HepG2 (cell line): Measurements from ENCODE around the gene C1QL2. TPM values are rescaled to one million over a fixed set of nuclear protein-coding genes. Genes with fewer than 3 reads are reported as not detected.

Experiments
- ATAC-seq: fragments of 200-7000 bp; cut with Tn5 transposase; 3 replicates; pipeline ENCODE4 v1.9.1; 2020; ENCODE audit warnings: mild to moderate bottlenecking, moderate library complexity
- BruUV-seq: library from RNA; stranded (reverse); fragments of 400-500 nt; replicated peaks from 2 replicates; lab custom pipeline; 2021; lab: Mats Ljungman, UMichigan
- CTCF ChIA-PET: fragments of 300-600 bp; formaldehyde crosslinking; extraction: SDS; loops from one replicate; lab custom pipeline; 2021; ENCODE audit warnings: low total read pairs, inconsistent platforms, low intra/inter-chr PET ratio; lab: Yijun Ruan, JAX
- POLR2A ChIA-PET: fragments of 350-600 bp; sonication (Branson Sonifier 250); formaldehyde crosslinking; loops from one replicate; lab custom pipeline; 2020; ENCODE audit warnings: antibody characterized with exemption, inconsistent platforms; lab: Yijun Ruan, JAX
- DNase-seq: peaks from one replicate; pipeline ENCODE4 v3.0.0-alpha.2; 2015; ENCODE audit warnings: low spot score
- FAIRE-seq: peaks from 3 replicates; lab custom pipeline; 2011; peaks lifted over from hg19 to GRCh38; lab: Jason Lieb, UNC
- H2AFZ ChIP-seq: one replicate; pipeline ENCODE4 v1.6.1; 2011; ENCODE audit warnings: low read length, inconsistent platforms
- H3K27ac ChIP-seq: fragments of 300-600 bp; 3 replicates; pipeline ENCODE4 v1.8.0; 2011; ENCODE audit warnings: mixed run types, mild to moderate bottlenecking, mixed read lengths, low read length, inconsistent platforms; ENCODE audit not compliant: insufficient read depth; ENCODE audit errors: extremely low read length
- H3K27me3 ChIP-seq, 2 experiments: fragments of 200-600 bp in 1 of 2; 2 replicates in 1 of 2; 3 replicates in 1 of 2; pipeline versions ENCODE4 v1.6.0 to v1.8.0; 2011; ENCODE audit warnings: low read length in 2 of 2, mild to moderate bottlenecking in 2 of 2, moderate library complexity in 2 of 2, inconsistent platforms in 1 of 2; ENCODE audit not compliant: insufficient read depth in 2 of 2, control insufficient read depth in 1 of 2
- H3K36me3 ChIP-seq, 2 experiments: fragments of 200-600 bp in 1 of 2; replicated peaks in 1 of 2; 2 replicates in 1 of 2; 3 replicates in 1 of 2; pipeline versions ENCODE4 v1.5.1 to v1.8.0; 2011; ENCODE audit warnings: low read length in 2 of 2, inconsistent platforms in 1 of 2; ENCODE audit not compliant: insufficient read depth in 2 of 2, control insufficient read depth in 1 of 2
- H3K4me1 ChIP-seq: 2 replicates; pipeline ENCODE4 v1.5.1; 2012; ENCODE audit warnings: low read length, inconsistent platforms; ENCODE audit not compliant: insufficient read depth
- H3K4me2 ChIP-seq: 2 replicates; pipeline ENCODE4 v1.6.0; 2011; ENCODE audit warnings: low read depth, low read length, inconsistent platforms
- H3K4me3 ChIP-seq, 3 experiments: fragments of 200-600 bp in 1 of 3; sonication (generic), shearing (Covaris generic) in 1 of 3; replicated peaks in 1 of 3; 2 replicates each; pipeline ENCODE4 v1.5.1; 2011 to 2016; ENCODE audit warnings: low read length in 3 of 3, inconsistent platforms in 2 of 3, low read depth in 2 of 3, mild to moderate bottlenecking in 2 of 3, control low read depth in 1 of 3, mixed read lengths in 1 of 3; ENCODE audit not compliant: insufficient read depth in 1 of 3
- H3K79me2 ChIP-seq: one replicate; pipeline ENCODE4 v1.6.1; 2011; ENCODE audit warnings: low read length, inconsistent platforms; ENCODE audit not compliant: insufficient read depth
- H3K9ac ChIP-seq: 2 replicates; pipeline ENCODE4 v1.6.0; 2011; ENCODE audit warnings: mild to moderate bottlenecking, low read depth, low read length, inconsistent platforms; ENCODE audit not compliant: insufficient read depth
- H3K9me3 ChIP-seq: 2 replicates; pipeline ENCODE4 v1.5.1; 2012; ENCODE audit warnings: mild to moderate bottlenecking, low read length
- H4K20me1 ChIP-seq: 2 replicates; pipeline ENCODE4 v1.6.0; 2011; ENCODE audit warnings: inconsistent platforms, mild to moderate bottlenecking, low read length, moderate library complexity; ENCODE audit not compliant: insufficient read depth
- IRF9 ChIP-seq: sonication (generic); formaldehyde crosslinking; IDR thresholded peaks from 2 replicates; pipeline ENCODE4 v1.8.0; 2022; ENCODE audit warnings: missing genetic modification reagents, mild to moderate bottlenecking, borderline replicate concordance
- KLF6 ChIP-seq: IDR thresholded peaks from 2 replicates; pipeline ENCODE4 v1.8.0; 2016; ENCODE audit warnings: missing biosample characterization, missing genetic modification reagents
- MEIS2 ChIP-seq: sonication (generic); formaldehyde crosslinking; IDR thresholded peaks from 2 replicates; pipeline ENCODE4 v1.9.0; 2021; ENCODE audit warnings: mild to moderate bottlenecking, missing genetic modification reagents
- PPARG ChIP-seq: conservative IDR thresholded peaks from 2 replicates; pipeline ENCODE4 v1.6.1; 2016; ENCODE audit warnings: missing biosample characterization, missing genetic modification reagents
- ZNF124 ChIP-seq: sonication (generic); formaldehyde crosslinking; IDR thresholded peaks from 2 replicates; pipeline ENCODE4 v1.4.0; 2020; ENCODE audit warnings: missing genetic modification reagents
- ZNF597 ChIP-seq: sonication (generic); formaldehyde crosslinking; IDR thresholded peaks from 2 replicates; pipeline ENCODE4 v1.5.0; 2020; ENCODE audit warnings: missing genetic modification reagents
- ZNF761 ChIP-seq: sonication (generic); formaldehyde crosslinking; conservative IDR thresholded peaks from 2 replicates; pipeline ENCODE4 v1.4.0; 2020; ENCODE audit warnings: mild to moderate bottlenecking, missing genetic modification reagents
- WGBS: methylation state at CpG from one replicate; pipeline ENCODE4 v1.1.6; 2017; ENCODE audit warnings: low lambda C conversion rate; 5-methylcytosine and 5-hydroxymethylcytosine counted together
- in situ Hi-C: cut with HindIII; loops from 2 replicates; pipeline ENCODE4 v1.10.0; 2017; ENCODE audit warnings: low pct_unique_long_range_greater_than_20kb; ENCODE audit not compliant: extremely low pct_ligation_motif_present
- intact Hi-C: fragments of 100-400 bp; cut with micrococcal nuclease; formaldehyde crosslinking; loops from one replicate; pipeline ENCODE4 v1.10.0; 2022; ENCODE audit not compliant: unreplicated experiment
- polyA plus RNA-seq, 8 experiments: library from polyadenylated mRNA; depleted of rRNA in 3 of 8; stranded (reverse) in 7 of 8; unstranded in 1 of 8; fragments of >200 nt; fragmentation: Illumina TruSeq in 4 of 8; extraction: Trizol in 4 of 8; gene quantifications; 2 replicates each; pipeline versions ENCODE4 v1.2.1 to v1.2.3, GENCODE V29; 2011 to 2016; ENCODE audit warnings: low read depth in 4 of 8, missing spikeins in 1 of 8, mixed read lengths in 1 of 8; ENCODE audit not compliant: insufficient read depth in 1 of 8
- total RNA-seq, 5 experiments: library from RNA; depleted of rRNA; stranded (reverse); fragments of >200 nt; fragmentation: Illumina TruSeq; extraction: Trizol; gene quantifications; 2 replicates each; pipeline ENCODE4 v1.2.3, GENCODE V29; 2016; ENCODE audit warnings: low read depth in 1 of 5
- TF ChIP-seq, protein P1 (sequence below): sonication (generic); formaldehyde crosslinking; conservative IDR thresholded peaks from 2 replicates; pipeline ENCODE4 v1.8.0; 2022; ENCODE audit warnings: mild to moderate bottlenecking, moderate library complexity, missing genetic modification reagents
- TF ChIP-seq, protein P2 (sequence below): sonication (generic); formaldehyde crosslinking; IDR thresholded peaks from one replicate; pipeline ENCODE4 v1.5.1; 2020; ENCODE audit warnings: mild to moderate bottlenecking, missing genetic modification reagents; ENCODE audit errors: not compliant biosample characterization

C1QL2 gene
- total and polyA plus RNA-seq, 2 of the 13 experiments (the other 11 are each of a cell fraction or from before 2014, with no cell fraction given), result not detected

DNA sequence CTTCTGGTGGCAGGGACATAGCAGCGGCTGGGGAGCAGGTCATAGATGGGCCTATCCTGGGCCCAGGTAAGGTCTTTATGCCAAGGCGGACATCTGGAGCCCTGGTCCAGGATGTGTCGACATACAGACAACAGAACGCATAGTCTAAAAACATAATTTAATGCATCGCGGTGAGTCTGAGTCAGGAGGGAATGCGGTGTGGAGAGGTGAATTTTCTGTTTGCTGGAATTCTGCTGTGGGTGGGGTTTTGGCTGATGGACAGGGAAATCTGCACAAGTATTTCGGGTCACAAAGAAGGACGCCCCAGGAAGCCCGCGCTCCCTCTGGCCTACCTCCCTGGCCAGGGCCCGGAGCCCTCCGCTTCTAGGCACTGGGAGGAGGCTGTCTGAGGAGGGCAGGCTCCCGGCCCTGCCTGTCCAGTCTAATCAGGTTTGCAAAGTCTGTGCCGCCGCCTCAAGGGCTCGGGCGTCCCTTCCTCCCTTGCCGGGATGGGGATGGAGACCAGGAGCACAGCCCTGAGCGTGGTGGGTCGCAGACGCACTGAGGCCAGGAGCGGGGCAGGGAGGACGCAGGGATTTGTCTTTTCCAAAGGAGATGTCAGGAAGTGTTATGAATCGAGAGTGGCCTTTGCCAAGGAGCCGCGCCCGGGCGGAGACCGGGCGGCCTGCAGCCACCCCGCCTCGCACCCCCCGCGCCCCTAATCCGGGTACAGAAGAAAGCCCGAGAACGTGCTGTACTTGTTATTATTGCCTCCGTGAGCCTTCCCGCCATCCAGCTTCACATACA, 2.3 kb downstream of the C1QL2 start:
- no peak for DNase-seq
- BruUV-seq, result no TSS peak
- Histone ChIP-seq H3K4me2 (no peak overlapping the region), H4K20me1 (no peaks in the 10 kb centered on the region), H3K4me3 (no peak overlapping the region), H3K9me3 (no peaks in the 10 kb centered on the region), H3K27me3 (peaks cover 12 to 75% of the 10 kb centered on the region in 2 experiments; a peak in 4 of 5 replicates), H2AFZ (no peak overlapping the region), H3K36me3 (no peaks in the 10 kb centered on the region), H3K27ac (no peak overlapping the region), H3K4me1 (no peaks in the 10 kb centered on the region), H3K79me2 (no peaks in the 10 kb centered on the region), H3K9ac (no peak overlapping the region)
- no peak for FAIRE-seq
- in situ Hi-C loops, result no loop called here
- POLR2A ChIA-PET, result no interaction called here
- intact Hi-C loops, result no loop called here
- WGBS, result 16% methylated on average over 27 of the region's 40 CpGs
- ATAC-seq, result no peak
- CTCF ChIA-PET, result no interaction called here
- TF ChIP-seq ZNF761 (no peak), KLF6 (no peak), ZNF597 (CRISPR knock-in tag) (no peak), ZNF124 (CRISPR knock-in tag) (no peak), IRF9 (CRISPR knock-in tag) (no peak), PPARG (no peak), MEIS2 (no peak)
- TF ChIP-seq, protein P1, sequence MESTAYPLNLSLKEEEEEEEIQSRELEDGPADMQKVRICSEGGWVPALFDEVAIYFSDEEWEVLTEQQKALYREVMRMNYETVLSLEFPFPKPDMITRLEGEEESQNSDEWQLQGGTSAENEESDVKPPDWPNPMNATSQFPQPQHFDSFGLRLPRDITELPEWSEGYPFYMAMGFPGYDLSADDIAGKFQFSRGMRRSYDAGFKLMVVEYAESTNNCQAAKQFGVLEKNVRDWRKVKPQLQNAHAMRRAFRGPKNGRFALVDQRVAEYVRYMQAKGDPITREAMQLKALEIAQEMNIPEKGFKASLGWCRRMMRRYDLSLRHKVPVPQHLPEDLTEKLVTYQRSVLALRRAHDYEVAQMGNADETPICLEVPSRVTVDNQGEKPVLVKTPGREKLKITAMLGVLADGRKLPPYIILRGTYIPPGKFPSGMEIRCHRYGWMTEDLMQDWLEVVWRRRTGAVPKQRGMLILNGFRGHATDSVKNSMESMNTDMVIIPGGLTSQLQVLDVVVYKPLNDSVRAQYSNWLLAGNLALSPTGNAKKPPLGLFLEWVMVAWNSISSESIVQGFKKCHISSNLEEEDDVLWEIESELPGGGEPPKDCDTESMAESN (CRISPR knock-in tag), result no peak
- TF ChIP-seq, protein P2, sequence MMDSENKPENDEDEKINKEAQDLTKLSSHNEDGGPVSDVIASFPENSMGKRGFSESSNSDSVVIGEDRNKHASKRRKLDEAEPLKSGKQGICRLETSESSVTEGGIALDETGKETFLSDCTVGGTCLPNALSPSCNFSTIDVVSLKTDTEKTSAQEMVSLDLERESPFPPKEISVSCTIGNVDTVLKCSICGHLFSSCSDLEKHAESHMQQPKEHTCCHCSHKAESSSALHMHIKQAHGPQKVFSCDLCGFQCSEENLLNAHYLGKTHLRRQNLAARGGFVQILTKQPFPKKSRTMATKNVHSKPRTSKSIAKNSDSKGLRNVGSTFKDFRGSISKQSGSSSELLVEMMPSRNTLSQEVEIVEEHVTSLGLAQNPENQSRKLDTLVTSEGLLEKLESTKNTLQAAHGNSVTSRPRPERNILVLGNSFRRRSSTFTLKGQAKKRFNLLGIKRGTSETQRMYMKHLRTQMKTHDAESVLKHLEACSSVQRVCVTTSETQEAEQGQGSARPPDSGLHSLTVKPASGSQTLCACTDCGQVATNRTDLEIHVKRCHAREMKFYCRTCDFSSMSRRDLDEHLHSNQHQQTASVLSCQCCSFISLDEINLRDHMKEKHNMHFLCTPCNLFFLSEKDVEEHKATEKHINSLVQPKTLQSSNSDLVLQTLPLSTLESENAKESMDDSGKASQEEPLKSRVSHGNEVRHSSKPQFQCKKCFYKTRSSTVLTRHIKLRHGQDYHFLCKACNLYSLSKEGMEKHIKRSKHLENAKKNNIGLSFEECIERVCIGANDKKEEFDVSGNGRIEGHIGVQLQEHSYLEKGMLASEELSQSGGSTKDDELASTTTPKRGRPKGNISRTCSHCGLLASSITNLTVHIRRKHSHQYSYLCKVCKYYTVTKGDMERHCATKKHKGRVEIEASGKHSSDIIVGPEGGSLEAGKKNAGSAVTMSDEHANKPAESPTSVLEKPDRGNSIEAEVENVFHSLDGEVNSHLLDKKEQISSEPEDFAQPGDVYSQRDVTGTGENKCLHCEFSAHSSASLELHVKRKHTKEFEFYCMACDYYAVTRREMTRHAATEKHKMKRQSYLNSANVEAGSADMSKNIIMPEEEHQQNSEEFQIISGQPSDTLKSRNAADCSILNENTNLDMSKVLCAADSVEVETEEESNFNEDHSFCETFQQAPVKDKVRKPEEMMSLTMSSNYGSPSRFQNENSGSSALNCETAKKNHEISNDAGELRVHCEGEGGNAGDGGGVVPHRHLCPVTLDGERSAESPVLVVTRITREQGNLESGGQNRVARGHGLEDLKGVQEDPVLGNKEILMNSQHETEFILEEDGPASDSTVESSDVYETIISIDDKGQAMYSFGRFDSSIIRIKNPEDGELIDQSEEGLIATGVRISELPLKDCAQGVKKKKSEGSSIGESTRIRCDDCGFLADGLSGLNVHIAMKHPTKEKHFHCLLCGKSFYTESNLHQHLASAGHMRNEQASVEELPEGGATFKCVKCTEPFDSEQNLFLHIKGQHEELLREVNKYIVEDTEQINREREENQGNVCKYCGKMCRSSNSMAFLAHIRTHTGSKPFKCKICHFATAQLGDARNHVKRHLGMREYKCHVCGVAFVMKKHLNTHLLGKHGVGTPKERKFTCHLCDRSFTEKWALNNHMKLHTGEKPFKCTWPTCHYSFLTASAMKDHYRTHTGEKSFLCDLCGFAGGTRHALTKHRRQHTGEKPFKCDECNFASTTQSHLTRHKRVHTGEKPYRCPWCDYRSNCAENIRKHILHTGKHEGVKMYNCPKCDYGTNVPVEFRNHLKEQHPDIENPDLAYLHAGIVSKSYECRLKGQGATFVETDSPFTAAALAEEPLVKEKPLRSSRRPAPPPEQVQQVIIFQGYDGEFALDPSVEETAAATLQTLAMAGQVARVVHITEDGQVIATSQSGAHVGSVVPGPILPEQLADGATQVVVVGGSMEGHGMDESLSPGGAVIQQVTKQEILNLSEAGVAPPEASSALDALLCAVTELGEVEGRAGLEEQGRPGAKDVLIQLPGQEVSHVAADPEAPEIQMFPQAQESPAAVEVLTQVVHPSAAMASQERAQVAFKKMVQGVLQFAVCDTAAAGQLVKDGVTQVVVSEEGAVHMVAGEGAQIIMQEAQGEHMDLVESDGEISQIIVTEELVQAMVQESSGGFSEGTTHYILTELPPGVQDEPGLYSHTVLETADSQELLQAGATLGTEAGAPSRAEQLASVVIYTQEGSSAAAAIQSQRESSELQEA, result no peak
